Uterus (tissue), 4 donors: ENCODE data around the gene JARID2. TPM values are rescaled to one million over a fixed set of nuclear protein-coding genes. Genes with fewer than 3 reads are reported as not detected.

Source experiments
- DNase-seq, 2 donors: peaks; one replicate each; pipeline ENCODE4 v3.0.0-alpha.2; 2019 to 2020
- H3K27ac ChIP-seq, 2 donors: fragments of 200-600 bp; sonication (generic); 1 replicate in 1 of 2; 2 replicates in 1 of 2; pipeline ENCODE4 v1.5.1; 2016 to 2018
- H3K27me3 ChIP-seq, 2 donors: fragments of 200-600 bp; sonication (generic); one replicate each; pipeline ENCODE4 v1.5.1; 2018 to 2019; ENCODE audit warnings: control low read depth in 1 of 2
- H3K36me3 ChIP-seq, 2 donors: fragments of 200-600 bp; sonication (generic); one replicate each; pipeline ENCODE4 v1.5.1; 2019; ENCODE audit warnings: control low read depth in 1 of 2
- H3K4me1 ChIP-seq, 2 donors: fragments of 200-600 bp; sonication (generic); one replicate each; pipeline ENCODE4 v1.5.1; 2018 to 2019; ENCODE audit warnings: control low read depth in 1 of 2
- H3K4me3 ChIP-seq, 2 donors: fragments of 200-600 bp; sonication (generic); 1 replicate in 1 of 2; 2 replicates in 1 of 2; pipeline ENCODE4 v1.5.1; 2018 to 2019; ENCODE audit warnings: mild to moderate bottlenecking in 1 of 2
- H3K9me3 ChIP-seq, 2 donors: fragments of 200-600 bp; sonication (generic); one replicate each; pipeline ENCODE4 v1.5.1; 2019; ENCODE audit warnings: control low read depth in 1 of 2
- CTCF ChIP-seq, 4 experiments: fragments of 200-600 bp in 2 of 4; fragments of 450-650 bp in 2 of 4; sonication (generic) in 2 of 4; IDR thresholded peaks; one replicate each; pipeline ENCODE4 v1.5.1; 2016 to 2019; ENCODE audit warnings: antibody characterized with exemption in 4 of 4, mild to moderate bottlenecking in 2 of 4, moderate library complexity in 1 of 4
- POLR2A ChIP-seq, 2 donors: fragments of 450-650 bp; IDR thresholded peaks; one replicate each; pipeline ENCODE4 v1.6.1; 2016; ENCODE audit warnings: antibody characterized with exemption in 2 of 2, mild to moderate bottlenecking in 1 of 2, moderate library complexity in 1 of 2
- intact Hi-C: fragments of 100-400 bp; cut with DNase I; formaldehyde crosslinking; loops from one replicate; pipeline ENCODE4 v1.15.1; 2023; ENCODE audit warnings: low total_unique reads
- total RNA-seq, 4 donors: library from RNA; depleted of rRNA in 3 of 4; stranded (reverse); fragments of >200 nt in 3 of 4; gene quantifications; one replicate each; pipeline versions ENCODE4 v1.1.0 to v1.2.4, GENCODE V29; 2014 to 2023
- donor health status: DM: yes; HTN: yes; CAD: no.

JARID2 gene
- total RNA-seq, 4 donors from 2014 or later = 2.6 to 15.8 (median 8.0) TPM

- intact Hi-C loops = loop anchor here (10.0 kb wide), 1 partner anchor 261 kb away; no protein-coding TSS in a partner anchor
- Histone ChIP-seq H3K4me1 (peaks cover 5 to 10% of the 10 kb centered on the region in 2 donors), H3K36me3 (no peaks in the 10 kb centered on the region), H3K9me3 (no peaks in the 10 kb centered on the region), H3K4me3 (no peak overlapping the region), H3K27ac (no peak overlapping the region), H3K27me3 (no peaks in the 10 kb centered on the region)
- DNase-seq = no peak
- TF ChIP-seq POLR2A (IDR thresholded peaks at IDR 0.05) (no peak), CTCF (IDR thresholded peaks at IDR 0.05) (no peak)
Measured at GRCh38 chr6:15495375-15495901, 249.6 kb downstream of the JARID2 start.

- no peak overlapping the region for H3K27ac ChIP-seq
Measured at GRCh38 chr6:15496345-15497131, 250.7 kb downstream of the JARID2 start.

GRCh38 chr6:15498640-15499039 is 252.8 kb downstream of the JARID2 start:
- Histone ChIP-seq H3K9me3 (no peaks in the 10 kb centered on the region), H3K36me3 (no peaks in the 10 kb centered on the region), H3K4me3 (no peak overlapping the region), H3K27ac (no peak overlapping the region), H3K4me1 (peaks cover 0 to 7% of the 10 kb centered on the region in 2 donors), H3K27me3 (no peaks in the 10 kb centered on the region)
- DNase-seq = no peak
- intact Hi-C loops = loop anchor here (10.0 kb wide), 1 partner anchor 264 kb away; no protein-coding TSS in a partner anchor
- TF ChIP-seq CTCF (IDR thresholded peaks at IDR 0.05) (no peak), POLR2A (IDR thresholded peaks at IDR 0.05) (no peak)

More at GRCh38 chr6:15496345-15497131, 250.7 kb downstream of the JARID2 start:
- H3K36me3 ChIP-seq = no peaks in the 10 kb centered on the region
- DNase-seq = no peak
- peaks cover 5% of the 10 kb centered on the region in 2 donors for H3K4me1 ChIP-seq
- intact Hi-C loops = loop anchor here (10.0 kb wide), 1 partner anchor 262 kb away; no protein-coding TSS in a partner anchor
- H3K9me3 ChIP-seq = no peaks in the 10 kb centered on the region
- no peak overlapping the region for H3K4me3 ChIP-seq
- no peak for TF ChIP-seq CTCF (IDR thresholded peaks at IDR 0.05)
- TF ChIP-seq POLR2A (IDR thresholded peaks at IDR 0.05) = no peak
- H3K27me3 ChIP-seq = no peaks in the 10 kb centered on the region

- Histone ChIP-seq H3K4me1 (peaks cover 0 to 12% of the 10 kb centered on the region in 2 donors), H3K27me3 (no peaks in the 10 kb centered on the region), H3K36me3 (no peaks in the 10 kb centered on the region), H3K9me3 (no peaks in the 10 kb centered on the region), H3K27ac (no peak overlapping the region), H3K4me3 (no peak overlapping the region)
- no peak for TF ChIP-seq CTCF (IDR thresholded peaks at IDR 0.05)
- TF ChIP-seq POLR2A (IDR thresholded peaks at IDR 0.05) = no peak
- no peak for DNase-seq
- intact Hi-C loops = loop anchor here (10.0 kb wide), 1 partner anchor 264 kb away; no protein-coding TSS in a partner anchor
Measured at GRCh38 chr6:15499125-15499524, 253.3 kb downstream of the JARID2 start.

- no peak for TF ChIP-seq CTCF (IDR thresholded peaks at IDR 0.05)
- no peak for TF ChIP-seq POLR2A (IDR thresholded peaks at IDR 0.05)
- intact Hi-C loops = loop anchor here (10.0 kb wide), 1 partner anchor 265 kb away; no protein-coding TSS in a partner anchor
- no peak for DNase-seq
Measured at GRCh38 chr6:15499591-15499990, 253.7 kb downstream of the JARID2 start.

More at GRCh38 chr6:15499591-15499990, 253.7 kb downstream of the JARID2 start:
- no peaks in the 10 kb centered on the region for H3K9me3 ChIP-seq
- no peak overlapping the region for H3K27ac ChIP-seq
- H3K4me3 ChIP-seq = no peak overlapping the region
- no peaks in the 10 kb centered on the region for H3K27me3 ChIP-seq
- H3K36me3 ChIP-seq = no peaks in the 10 kb centered on the region
- peaks cover 0 to 15% of the 10 kb centered on the region in 2 donors for H3K4me1 ChIP-seq
